GM06990 (cell line): ENCODE results near the gene IL26.
A peak's percentile ranks its signal among the peaks of the same experiment; 100 is the strongest.

Experiments used
- DNase-seq: peaks from one replicate; pipeline ENCODE4 v3.0.0-alpha.2; 2011; ENCODE audit not compliant: insufficient read length; ENCODE audit errors: extremely low read depth
- H3K27me3 ChIP-seq: replicated peaks from 2 replicates; pipeline ENCODE4 v1.6.0; 2011; ENCODE audit warnings: low read length; ENCODE audit not compliant: control insufficient read depth, insufficient read depth
- H3K36me3 ChIP-seq: 2 replicates; pipeline ENCODE4 v1.5.1; 2011; ENCODE audit warnings: low read length; ENCODE audit not compliant: control insufficient read depth, insufficient read depth
- H3K4me3 ChIP-seq: replicated peaks from 2 replicates; pipeline ENCODE4 v1.5.1; 2011; ENCODE audit warnings: low read depth, mild to moderate bottlenecking, control low read depth, low read length
- TF ChIP-seq, protein P1 (sequence below): IDR thresholded peaks from 2 replicates; pipeline ENCODE4 v1.5.1; 2011; ENCODE audit warnings: low read length, control low read depth, mild to moderate bottlenecking, inconsistent platforms; ENCODE audit not compliant: insufficient read depth, poor library complexity, severe bottlenecking

IL26 gene

DNA sequence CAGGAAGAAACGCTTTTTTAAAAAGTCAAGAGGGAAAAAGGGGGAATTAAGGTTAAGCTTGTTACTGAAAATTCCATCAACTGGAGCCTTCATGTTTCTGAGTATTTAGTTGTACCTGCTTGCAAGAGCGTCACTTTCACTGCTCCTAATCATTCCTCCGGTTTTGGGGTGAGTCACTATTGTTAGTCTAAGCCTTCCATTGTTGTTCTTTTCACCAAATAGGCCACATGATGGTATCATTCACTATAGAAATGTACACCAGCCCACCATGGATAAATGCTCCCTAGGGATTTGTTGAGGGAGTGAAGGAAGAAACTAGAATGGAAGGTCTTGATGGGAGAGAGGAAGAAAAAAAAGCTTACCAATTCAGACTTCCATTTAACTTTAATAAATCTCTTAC is 24.8 kb upstream of the IL26 start:
- TF ChIP-seq, protein P1, sequence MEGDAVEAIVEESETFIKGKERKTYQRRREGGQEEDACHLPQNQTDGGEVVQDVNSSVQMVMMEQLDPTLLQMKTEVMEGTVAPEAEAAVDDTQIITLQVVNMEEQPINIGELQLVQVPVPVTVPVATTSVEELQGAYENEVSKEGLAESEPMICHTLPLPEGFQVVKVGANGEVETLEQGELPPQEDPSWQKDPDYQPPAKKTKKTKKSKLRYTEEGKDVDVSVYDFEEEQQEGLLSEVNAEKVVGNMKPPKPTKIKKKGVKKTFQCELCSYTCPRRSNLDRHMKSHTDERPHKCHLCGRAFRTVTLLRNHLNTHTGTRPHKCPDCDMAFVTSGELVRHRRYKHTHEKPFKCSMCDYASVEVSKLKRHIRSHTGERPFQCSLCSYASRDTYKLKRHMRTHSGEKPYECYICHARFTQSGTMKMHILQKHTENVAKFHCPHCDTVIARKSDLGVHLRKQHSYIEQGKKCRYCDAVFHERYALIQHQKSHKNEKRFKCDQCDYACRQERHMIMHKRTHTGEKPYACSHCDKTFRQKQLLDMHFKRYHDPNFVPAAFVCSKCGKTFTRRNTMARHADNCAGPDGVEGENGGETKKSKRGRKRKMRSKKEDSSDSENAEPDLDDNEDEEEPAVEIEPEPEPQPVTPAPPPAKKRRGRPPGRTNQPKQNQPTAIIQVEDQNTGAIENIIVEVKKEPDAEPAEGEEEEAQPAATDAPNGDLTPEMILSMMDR, result no peak
- Histone ChIP-seq H3K4me3 (no peak overlapping the region), H3K27me3 (no peaks in the 10 kb centered on the region; the same call in 1 of the 2 replicates), H3K36me3 (no peaks in the 10 kb centered on the region)
- no peak for DNase-seq

DNA sequence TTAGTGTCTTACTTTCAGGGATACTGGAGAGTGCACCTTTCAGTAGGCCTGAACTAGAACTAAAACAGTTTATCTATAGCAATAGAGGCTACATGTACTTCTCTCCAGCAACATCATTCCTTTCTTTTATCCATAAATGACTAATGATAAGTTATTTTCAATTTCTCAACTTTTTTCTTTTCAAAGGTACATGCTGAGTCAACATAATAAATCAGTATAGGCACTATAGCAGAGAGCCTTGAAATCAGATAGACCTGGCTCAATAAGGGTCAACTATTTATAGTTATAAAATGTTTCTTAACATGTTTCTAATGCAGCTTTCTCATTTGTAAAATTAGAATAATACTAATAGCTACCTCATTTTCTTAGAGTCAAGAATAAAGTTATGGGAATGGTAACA is 22.2 kb upstream of the IL26 start:
- Histone ChIP-seq H3K27me3 (no peaks in the 10 kb centered on the region; the same call in 1 of the 2 replicates), H3K36me3 (no peaks in the 10 kb centered on the region), H3K4me3 (no peak overlapping the region)
- TF ChIP-seq, protein P1, result no peak
- no peak for DNase-seq

DNA sequence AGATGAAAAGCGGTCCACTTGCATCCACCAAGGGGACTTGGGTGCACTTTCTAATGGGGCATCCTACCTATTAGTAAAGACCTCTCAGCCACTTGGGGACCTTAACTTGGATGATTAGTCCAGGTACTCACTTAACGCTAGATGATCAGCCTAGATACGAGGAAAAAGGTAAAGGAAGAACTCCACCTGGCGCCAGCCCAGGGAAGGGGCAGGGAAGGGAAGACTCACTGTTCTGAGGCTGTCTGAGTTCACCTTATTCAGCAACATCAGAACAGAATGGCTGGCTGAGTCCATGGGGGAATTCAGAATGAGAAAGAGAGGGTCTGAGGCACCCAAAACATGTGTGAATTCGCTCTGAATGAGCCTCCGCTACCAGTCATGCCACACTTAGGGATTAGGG is 20.7 kb upstream of the IL26 start:
- Histone ChIP-seq H3K4me3 (no peak overlapping the region), H3K36me3 (no peaks in the 10 kb centered on the region), H3K27me3 (no peaks in the 10 kb centered on the region; the same call in 1 of the 2 replicates)
- DNase-seq, result no peak
- TF ChIP-seq, protein P1, result no peak

DNA sequence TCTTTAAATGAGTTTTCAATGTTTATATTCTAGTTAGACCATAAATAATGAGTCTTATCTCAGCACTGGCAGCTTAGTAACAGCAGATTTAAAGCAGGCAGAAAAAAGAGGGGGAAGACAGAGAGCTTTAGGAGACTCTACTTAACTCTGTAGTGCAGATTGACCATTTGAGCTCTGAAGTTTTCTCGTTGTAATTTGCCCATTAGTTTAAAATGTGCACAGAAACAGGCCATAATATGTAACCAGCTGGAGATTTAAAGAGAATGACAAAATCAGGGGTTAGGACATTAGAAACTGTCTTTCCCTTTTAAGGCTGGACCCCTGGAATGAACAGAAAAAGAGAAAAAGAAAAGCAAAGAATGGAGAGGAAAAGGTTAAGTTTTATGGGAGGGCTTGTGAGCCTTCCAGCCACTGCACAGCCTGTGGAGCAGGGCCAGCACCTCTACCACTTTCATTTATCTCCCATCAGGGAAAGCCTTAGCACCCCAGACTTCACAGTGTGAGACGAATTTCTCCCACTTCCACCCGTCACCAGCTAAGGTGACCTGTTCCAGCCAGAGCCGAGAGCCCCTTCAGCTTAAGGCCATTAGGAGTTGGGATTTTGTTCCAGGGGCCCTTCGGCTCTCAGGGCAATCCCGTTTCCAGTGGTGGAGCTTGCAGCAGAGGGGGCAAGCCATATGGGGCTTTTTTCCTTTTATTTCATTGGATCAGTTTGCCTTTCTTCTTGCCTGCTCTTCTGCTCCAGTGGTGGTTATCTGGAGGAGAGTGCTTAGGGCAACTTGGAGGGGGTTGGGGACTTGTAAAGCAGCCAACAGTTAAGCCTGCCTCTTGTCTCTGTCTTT is 19.8 kb upstream of the IL26 start:
- TF ChIP-seq, protein P1, result no peak
- DNase-seq, result no peak
- Histone ChIP-seq H3K4me3 (no peak overlapping the region), H3K27me3 (no peaks in the 10 kb centered on the region; the same call in 1 of the 2 replicates), H3K36me3 (no peaks in the 10 kb centered on the region)

DNA sequence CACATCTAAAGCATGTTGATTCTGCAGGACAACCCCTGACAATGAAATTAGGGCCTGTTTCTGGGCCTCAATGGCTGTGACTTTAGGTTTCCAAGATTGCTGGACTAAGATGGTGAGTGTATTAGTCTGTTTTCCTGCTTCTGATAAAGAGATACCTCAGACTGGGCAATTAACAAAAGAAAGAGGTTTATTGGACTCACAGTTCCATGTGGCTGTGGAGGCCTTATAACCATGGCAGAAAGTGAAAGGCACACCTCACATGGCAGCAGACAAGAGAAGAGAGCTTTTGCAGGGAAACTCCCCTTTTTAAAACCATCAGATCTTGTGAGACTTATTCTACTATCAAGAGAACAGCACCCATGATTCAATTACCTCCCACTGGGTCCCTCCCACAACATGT is 17.2 kb upstream of the IL26 start:
- DNase-seq, result no peak
- no peak overlapping the region for H3K4me3 ChIP-seq
- TF ChIP-seq, protein P1, result no peak
- no peaks in the 10 kb centered on the region; the same call in 1 of the 2 replicates for H3K27me3 ChIP-seq
- no peaks in the 10 kb centered on the region for H3K36me3 ChIP-seq

DNA sequence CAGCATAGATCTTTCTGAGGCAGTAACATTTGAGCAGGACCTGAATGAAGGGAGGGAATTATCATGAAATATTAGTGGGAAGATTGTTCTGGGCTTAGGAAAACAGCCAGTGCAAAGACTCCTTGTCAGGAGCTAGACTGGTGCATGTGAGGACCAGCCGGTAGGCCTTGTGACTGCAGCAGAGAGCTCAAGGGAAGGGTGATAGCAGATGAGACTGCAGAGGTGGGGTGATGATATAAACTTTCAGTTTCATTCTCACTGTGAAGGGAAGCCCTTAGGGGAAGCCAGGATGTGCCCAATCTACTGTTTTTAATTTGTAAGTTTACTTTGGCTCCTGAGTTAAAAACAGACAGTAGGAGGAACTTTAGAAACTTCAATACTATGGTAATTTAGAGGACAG is 15.4 kb upstream of the IL26 start:
- Histone ChIP-seq H3K27me3 (no peaks in the 10 kb centered on the region), H3K4me3 (no peak overlapping the region), H3K36me3 (no peaks in the 10 kb centered on the region)
- DNase-seq, result peak; percentile 44
- TF ChIP-seq, protein P1, result no peak
